ENCODE results near the gene PRR13. TPM values are rescaled to one million over a fixed set of nuclear protein-coding genes. Genes with fewer than 3 reads are reported as not detected.

PRR13 gene
- total and polyA plus RNA-seq, 2 of the 13 experiments (the other 11 are each of a cell fraction or from before 2014, with no cell fraction given), result 65.0 to 102 TPM

DNA sequence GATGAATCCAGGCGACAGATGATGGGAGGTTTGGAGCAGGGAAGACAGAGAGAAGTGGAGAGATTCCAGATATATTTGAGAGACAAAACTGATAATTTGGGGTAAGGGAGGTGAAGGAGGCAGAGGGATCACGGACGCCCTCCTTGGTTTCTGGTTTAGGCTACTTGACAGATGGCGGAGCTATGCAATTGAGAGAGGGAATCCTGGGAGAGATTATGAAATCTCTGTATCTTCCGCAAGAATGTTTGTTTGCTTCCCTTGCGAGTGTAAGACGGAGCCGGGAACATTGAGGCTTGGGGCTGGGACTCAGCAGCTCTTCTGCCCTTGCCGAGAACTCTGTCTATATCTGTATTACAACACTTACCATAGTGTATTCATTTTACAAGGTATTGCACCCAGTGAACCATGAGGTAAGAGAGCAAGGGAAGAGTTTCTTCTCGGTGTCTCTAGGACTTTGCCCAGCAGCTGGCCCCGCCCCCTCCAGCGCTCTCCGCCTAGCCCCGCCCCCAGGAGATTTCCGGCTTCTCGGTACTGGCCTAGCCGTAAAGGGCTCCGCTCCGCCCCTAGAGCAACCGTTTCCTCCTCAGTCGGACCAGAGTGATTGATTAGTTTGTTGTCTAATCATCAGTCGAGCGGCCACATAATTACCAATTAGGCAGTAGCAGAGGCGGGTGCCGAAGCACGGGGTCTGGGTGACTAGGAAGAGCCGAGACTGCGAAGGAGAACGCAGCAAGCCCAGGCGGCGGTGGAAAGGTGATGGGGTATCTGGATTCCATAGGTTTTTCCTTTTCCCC lies at the start of gene PRR13 (continued):
- TF ChIP-seq, protein P1, sequence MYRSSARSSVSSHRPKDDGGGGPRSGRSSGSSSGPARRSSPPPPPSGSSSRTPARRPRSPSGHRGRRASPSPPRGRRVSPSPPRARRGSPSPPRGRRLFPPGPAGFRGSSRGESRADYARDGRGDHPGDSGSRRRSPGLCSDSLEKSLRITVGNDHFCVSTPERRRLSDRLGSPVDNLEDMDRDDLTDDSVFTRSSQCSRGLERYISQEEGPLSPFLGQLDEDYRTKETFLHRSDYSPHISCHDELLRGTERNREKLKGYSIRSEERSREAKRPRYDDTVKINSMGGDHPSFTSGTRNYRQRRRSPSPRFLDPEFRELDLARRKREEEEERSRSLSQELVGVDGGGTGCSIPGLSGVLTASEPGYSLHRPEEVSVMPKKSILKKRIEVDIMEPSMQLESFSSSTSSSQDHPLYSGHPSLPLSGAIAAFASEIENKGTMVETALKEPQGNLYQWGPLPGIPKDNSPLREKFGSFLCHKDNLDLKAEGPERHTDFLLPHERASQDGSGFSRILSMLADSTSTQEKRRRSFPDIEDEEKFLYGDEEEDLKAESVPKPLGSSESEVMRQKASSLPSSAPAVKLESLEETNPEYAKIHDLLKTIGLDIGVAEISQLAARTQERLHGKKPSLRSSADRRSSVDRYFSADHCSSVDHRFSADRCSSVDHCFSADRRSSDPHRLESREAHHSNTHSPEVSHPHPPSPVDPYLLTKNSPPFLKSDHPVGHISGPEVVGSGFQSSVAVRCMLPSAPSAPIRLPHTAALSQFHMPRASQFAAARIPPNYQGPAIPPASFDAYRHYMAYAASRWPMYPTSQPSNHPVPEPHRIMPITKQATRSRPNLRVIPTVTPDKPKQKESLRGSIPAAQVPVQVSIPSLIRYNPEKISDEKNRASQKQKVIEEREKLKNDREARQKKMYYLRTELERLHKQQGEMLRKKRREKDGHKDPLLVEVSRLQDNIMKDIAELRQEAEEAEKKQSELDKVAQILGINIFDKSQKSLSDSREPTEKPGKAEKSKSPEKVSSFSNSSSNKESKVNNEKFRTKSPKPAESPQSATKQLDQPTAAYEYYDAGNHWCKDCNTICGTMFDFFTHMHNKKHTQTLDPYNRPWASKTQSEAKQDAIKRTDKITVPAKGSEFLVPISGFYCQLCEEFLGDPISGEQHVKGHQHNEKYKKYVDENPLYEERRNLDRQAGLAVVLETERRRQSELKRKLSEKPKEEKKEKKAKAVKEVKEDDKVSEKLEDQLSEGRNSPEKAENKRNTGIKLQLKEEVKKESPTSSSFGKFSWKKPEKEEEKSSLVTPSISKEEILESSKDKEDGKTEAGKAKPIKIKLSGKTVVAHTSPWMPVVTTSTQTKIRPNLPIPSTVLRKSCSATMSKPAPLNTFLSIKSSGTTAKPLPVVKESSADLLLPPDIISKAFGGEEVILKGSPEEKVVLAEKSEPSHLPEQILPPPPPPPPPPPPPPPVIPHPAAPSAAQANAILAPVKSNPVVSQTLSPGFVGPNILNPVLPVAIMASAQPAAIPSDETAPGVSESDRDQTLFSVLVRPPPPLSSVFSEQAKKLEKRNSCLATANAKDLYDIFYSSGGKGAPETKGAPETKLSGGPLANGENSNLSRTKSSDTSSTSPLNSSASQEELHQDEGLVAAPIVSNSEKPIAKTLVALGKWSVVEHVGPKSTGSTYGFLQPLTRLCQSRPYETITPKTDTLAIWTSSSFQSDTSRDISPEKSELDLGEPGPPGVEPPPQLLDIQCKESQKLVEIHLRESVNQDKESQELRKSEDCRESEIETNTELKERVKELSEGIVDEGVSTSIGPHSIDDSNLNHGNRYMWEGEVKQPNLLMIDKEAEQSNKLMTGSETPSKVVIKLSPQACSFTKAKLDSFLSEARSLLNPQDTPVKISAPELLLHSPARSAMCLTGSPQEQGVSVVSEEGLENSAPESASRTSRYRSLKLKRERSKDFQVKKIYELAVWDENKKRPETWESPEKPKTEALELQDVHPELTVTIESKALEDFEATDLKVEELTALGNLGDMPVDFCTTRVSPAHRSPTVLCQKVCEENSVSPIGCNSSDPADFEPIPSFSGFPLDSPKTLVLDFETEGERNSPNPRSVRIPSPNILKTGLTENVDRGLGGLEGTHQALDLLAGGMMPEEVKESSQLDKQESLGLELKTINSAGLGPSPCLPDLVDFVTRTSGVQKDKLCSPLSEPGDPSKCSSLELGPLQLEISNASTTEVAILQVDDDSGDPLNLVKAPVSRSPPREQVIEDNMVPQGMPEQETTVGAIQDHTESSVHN (CRISPR knock-in tag; IDR thresholded peaks at IDR 0.05), result 0 out of 2 replicates have a peak, but pooled peaks have one; percentile 28
- TF ChIP-seq POLR2AphosphoS5 (IDR thresholded peaks at IDR 0.05; ENCODE audit: low read depth, low read length) (peak; percentile 94), ZNF331 (CRISPR knock-in tag; IDR thresholded peaks at IDR 0.05) (no peak), ZKSCAN1 (IDR thresholded peaks at IDR 0.05; ENCODE audit: low read length) (no peak), ZNF230 (CRISPR knock-in tag; IDR thresholded peaks at IDR 0.05) (no peak), RXRB (CRISPR knock-in tag; IDR thresholded peaks at IDR 0.05; ENCODE audit: borderline replicate concordance) (0 out of 2 replicates have a peak, but pooled peaks have one; percentile 22), ZNF205 (CRISPR knock-in tag; IDR thresholded peaks at IDR 0.05) (no peak), TGIF2 (CRISPR knock-in tag; IDR thresholded peaks at IDR 0.05) (peak; percentile 67), ZNF780A (CRISPR knock-in tag; IDR thresholded peaks at IDR 0.05) (no peak), ZNF180 (CRISPR knock-in tag; IDR thresholded peaks at IDR 0.05; ENCODE audit: borderline replicate concordance, low read depth) (no peak), DZIP1 (CRISPR knock-in tag; IDR thresholded peaks at IDR 0.05) (no peak)
- TF ChIP-seq, protein P2, sequence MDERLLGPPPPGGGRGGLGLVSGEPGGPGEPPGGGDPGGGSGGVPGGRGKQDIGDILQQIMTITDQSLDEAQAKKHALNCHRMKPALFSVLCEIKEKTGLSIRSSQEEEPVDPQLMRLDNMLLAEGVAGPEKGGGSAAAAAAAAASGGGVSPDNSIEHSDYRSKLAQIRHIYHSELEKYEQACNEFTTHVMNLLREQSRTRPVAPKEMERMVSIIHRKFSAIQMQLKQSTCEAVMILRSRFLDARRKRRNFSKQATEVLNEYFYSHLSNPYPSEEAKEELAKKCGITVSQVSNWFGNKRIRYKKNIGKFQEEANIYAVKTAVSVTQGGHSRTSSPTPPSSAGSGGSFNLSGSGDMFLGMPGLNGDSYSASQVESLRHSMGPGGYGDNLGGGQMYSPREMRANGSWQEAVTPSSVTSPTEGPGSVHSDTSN (CRISPR knock-in tag; IDR thresholded peaks at IDR 0.05), result peak; percentile 88
- TF ChIP-seq, protein P3, sequence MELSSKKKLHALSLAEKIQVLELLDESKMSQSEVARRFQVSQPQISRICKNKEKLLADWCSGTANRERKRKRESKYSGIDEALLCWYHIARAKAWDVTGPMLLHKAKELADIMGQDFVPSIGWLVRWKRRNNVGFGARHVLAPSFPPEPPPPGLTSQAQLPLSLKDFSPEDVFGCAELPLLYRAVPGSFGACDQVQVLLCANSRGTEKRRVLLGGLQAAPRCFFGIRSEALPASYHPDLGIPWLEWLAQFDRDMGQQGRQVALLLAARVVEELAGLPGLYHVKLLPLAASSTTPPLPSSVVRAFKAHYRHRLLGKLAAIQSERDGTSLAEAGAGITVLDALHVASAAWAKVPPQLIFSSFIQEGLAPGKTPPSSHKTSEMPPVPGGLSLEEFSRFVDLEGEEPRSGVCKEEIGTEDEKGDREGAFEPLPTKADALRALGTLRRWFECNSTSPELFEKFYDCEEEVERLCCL (CRISPR knock-in tag; IDR thresholded peaks at IDR 0.05; ENCODE audit: borderline replicate concordance), result no peak

Data from HepG2 (cell line).